GM21619 (cell line): ENCODE measurements around the gene LTBP4.

Experiments
- ATAC-seq: cut with Tn5 transposase; IDR thresholded peaks from one replicate; pipeline ENCODE4 v1.9.1; 2021; ENCODE audit not compliant: unreplicated experiment

The LTBP4 gene

DNA sequence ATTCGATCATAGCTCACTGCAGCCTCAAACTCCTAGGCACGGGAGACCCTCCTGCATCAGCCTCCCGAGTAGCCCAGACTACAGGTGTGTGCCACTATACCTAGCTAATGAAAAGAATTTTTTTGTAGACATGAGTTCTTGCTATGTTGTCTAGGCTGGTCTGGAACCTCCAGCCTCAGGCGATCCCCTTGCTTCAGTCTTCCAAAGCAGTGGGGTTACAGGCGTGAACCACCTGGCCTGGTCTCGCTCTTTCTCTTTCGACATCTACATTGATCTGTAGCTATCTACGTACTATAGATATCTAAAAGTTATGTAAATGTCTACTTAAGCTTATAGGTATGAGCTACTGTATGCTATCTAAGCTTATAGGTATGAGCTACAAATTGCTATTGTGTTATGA lies 56.9 kb downstream of the LTBP4 start:
- no peak for ATAC-seq

DNA sequence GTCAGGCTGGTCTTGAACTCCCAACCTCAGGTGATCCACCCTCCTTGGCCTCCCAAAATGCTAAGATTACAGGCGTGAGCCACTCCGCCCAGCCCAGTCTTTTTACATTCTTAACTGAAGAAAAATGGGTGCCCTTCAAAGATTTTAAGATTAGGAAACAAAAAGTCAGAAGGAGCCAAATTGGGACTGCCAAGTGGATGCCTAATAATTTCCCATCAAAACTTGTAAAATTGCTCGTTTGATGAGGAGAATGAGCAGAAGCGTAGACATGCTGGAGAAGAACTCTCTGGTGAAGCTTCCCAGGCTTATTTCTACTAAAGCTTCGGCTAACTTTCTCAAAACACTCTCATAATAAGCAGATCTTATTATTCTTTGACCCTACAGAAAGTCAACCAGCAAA lies 57.9 kb downstream of the LTBP4 start:
- ATAC-seq = no peak

DNA sequence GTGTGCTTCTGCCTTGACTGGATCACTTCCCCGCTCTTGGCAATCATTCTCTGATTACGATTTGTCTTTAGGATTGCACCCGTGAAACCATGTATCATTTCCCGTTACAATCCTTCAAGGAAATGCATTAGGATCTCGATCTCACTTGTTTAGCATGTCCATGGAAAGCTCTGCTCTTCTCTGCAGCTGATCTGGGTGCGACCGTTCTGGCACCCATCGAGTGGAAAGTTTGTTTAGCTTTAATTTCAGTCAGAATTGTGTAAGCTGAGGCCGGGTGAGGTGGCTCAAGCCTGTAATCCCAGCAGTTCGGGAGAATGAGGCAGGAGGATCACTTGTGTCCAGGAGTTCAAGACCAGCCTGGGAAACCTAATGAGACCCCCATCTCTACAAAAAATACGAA lies 58.4 kb downstream of the LTBP4 start:
- ATAC-seq = no peak

DNA sequence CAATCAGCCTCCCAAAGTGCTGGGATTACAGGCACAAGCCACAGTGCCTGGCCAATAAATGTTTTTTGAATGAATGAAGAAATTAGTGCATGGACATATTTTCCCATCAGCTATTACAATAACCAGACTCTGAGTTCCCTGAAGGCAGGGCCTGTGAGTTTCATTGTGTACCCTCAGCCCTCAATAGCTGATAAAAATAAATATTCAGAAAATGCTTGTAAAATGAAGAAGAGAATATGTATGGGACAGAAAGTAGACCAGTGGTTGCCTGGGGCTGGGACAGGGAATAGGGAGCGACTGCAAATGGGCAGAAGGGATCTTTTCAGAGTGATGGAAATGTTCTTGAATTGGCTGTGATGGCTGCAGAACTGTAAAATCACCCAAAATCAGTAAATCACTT lies 60.4 kb downstream of the LTBP4 start:
- no peak for ATAC-seq

DNA sequence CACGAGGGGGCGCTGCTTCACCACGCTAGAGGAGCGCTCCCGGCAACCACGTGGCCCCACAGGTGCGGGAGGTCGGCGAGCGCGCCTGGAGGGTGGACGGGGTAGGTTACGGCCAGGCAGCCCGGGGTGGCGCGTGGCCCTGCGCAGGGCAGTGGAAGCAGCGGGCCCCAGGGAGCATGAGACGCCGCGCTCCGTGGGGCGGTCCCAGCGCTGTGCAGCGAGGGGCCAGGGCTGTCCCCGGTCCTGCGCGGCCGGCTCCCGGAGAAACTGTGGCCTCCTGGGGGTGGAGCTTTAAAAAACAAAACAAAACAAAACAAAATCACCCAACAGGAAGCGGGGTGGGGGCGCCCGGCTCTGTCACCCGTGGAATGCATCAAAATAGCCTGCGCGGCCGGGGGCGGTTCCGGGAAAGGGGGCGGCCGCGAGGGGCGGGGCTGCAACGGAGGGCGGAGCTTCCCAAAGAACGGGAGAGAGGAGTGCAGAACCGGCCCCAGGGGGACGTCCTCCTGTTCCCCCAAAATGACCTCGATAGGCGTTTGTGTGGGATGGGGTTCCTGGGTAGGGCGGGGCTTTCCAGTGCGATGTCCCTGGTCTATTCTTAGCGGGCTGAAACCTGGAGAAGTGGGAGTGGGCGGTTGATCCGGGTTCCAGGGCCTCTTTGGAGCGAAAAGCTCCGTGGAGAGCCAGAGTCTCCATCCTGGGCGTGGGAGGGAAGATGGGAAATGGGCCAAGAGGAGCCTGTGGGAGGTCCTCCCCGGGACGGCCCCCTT lies 61.9 kb downstream of the LTBP4 start:
- ATAC-seq = no peak

DNA sequence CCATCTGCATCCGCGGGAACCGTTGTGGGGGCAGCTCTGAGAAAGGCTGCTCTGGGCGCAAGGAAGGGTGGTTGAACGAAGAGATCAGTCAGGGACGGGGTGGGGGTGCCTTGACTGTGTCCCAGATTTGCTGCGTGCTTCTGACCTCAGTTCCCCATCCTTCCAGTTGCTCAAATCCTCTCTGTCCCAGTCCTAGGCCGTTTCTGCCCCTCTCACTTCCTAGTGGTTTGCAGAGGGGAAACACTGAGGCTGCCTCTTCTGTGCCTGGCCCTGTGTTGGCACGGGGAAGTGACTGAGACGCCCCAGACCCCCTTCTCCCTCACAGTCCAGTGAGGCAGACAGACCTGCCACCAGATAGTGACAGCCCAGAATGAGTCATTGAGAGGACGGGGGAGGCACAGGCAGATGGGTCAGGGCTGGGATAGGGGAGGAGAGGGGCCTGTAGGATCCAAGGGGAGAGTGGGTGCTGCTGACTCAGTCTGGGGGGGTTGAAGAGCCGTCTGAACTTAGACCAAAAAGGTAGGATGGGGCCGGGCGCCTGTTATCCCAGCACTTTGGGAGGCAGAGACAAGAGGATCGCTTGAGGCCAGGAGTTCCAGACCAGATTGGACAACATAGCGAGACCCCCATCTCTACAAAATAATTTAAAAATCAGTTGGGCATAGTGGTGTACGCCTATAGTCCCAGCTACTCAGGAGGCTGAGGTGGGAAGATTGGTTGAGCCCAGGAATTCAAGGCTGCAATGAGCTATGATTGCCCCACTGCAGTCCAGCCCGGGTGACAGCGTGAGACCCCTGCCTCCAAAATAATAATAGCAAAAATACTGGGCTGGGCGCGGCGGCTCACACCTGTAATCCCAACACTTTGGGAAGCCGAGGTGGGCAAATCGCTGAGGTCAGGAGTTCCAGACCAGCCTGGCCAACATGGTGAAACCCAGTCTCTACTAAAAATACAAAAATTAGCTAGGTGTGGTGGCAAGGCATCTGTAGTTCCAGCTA lies 62.8 kb downstream of the LTBP4 start:
- ATAC-seq = no peak

DNA sequence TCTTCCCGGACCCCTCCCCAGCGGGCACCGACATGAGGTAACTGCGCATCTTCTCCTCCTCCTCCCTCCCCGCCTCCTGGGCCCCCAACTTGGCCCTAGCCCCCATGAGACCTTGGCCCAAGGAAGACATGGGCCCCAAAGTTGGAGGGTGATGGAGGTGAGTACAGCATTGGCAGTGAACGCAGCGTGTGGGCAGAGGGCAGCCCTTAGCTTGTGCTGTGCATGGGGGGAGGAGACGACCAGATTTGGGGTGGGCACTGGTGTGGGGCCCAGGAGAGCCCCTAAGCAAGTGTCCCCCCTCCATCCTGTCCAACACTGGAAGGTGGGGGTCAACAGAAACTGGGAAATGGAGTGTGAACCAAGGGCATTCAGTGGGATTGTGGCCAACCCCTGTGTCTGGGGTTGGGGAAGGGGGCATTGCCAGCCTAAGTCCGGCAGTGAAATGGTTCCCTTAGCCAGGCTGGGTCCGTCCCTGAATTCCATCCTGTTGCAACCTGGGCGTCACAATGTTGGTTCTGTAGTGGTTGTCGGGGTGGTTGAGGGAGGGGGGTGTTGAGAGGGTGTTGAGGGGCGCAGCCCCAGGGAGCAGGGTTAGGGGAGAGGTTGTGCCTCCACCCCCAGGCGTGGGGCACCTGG lies 65.8 kb downstream of the LTBP4 start:
- ATAC-seq = no peak

DNA sequence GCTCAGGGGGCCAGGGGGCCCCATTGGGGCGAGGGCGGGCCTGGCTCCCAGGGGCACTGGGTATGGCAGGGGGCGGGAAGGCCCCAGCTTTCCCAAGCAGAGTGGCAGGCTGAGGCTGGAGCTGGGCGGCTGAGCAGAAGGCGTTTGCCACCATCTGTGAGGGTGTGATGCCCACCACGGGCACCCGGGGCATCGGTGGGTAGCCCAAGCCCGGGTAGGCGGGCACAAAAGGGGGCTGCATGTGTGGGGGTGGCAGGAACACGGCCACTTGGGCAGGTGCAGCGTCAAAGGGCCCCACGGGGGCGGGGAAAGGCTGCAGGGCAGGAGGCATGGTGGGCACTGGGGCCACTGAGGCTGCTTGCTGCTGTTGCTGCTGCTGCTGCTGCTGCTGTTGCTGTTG lies 66.4 kb downstream of the LTBP4 start:
- no peak for ATAC-seq

DNA sequence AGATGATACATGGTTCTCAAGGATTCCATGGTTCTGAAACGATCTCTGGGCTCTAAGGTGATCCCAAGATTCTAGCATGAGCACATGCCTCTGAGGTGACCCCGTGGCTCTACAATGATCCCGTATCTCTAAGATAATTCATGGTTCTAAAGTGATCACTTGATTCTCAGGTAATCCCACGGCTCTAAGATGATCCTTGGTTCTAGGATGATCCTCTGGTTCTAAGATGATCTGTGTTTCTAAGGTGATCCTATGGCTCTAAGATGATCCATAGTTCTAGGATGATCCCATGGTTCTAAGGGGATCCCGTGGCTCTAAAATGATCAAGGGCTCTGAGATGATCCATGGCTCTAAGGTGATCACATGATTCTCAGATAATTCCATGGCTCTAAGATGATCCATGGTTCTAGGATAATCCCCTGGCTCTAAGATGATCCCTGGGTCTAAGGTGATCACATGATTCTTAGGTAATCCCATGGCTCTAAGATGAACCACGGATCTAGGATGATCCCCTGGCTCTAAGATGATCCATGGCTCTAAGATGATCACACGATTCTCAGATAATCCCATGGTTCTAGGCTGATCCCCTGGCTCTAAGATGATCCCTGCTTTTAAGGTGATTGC lies 67.9 kb downstream of the LTBP4 start:
- ATAC-seq = no peak

DNA sequence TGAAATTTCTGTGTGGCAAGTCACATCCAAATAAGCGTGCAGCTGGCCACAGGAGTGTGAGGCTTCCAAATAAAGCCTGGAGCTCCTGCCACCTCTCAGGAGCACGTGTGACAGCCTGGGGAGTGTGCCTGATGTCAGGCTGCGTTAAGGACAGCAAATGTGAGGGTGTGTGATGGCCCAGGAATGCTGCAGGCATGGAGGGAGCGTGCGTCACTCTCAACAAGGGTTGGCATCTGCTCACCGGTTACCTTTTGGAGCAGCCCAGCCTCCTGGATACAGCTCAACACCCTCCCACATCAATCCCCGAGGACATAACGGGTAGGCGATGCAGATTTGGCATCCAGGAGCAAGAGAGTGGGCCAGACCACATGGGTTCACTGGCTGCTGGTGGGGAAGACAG lies 70.2 kb downstream of the LTBP4 start:
- ATAC-seq = no peak

DNA sequence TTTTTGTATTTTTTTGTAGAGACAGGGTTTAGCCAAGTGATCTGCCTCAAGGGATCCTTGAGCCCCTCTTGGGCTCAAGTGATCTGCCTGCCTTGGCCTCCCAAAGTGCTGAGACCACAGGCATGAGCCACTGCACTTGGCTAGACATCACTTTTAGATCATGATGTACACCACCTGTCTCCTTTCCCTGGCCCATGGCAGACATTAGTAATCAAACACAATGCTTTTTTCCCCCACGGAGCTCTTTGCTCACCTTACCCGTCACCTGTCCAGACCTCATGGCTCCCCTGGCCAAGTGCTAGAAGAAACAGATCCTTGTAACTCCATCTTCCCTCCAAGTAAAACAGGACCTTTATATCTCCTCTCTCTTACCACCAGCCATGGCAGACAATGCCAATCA lies 70.9 kb downstream of the LTBP4 start:
- ATAC-seq = no peak

DNA sequence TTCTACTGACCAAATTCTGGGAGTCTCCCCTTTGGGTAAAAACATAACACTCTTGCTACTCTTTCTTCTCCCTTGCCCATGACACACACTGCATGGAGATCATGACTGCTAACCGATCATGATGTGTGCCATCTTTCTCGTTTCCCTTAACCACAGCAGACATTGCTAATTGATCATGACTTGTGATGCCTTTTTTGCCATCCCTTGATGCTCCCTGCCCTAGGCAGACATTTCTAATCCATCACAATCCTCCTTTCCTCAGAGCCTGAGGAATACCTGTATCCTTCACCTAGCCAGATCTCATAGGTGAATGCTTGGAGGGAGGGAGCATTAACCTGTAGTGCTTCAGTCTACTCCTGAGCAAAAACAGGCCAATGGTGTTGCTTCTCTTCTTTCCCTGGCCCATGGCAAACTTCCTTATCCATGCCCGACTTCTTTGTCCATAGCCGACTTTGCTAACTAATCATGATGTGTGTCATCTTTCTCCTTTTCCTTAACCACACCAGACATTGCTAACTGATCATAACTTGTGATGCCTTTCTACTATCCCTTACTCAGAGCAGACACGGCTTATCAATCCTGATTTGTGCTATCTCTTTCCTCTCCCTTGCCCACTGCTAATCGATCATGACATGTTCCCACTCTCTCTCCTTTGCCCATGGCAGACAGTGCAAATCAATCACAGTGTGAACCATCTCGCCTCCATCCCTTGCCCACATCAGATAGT lies 71.6 kb downstream of the LTBP4 start:
- no peak for ATAC-seq

DNA sequence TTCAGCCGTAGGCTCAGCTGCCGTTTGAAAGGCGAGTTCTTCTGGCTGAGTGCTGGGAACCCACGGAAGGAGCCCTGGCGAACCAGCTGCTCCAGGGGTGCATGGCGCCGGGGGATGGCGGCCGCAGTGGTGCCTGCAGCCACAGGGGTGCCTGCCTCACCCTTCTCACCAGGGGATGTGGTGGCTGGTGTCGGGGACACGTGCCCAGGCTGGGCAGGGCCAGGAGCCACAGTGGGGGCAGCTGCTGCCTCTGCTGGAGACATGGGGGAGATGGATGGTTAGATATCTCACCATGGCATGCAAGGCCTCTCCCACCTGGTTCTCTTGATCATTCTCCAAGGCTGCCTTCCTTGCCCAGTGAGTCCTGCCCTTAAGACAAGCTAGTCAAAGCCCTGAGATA lies 72.2 kb downstream of the LTBP4 start:
- ATAC-seq = no peak

DNA sequence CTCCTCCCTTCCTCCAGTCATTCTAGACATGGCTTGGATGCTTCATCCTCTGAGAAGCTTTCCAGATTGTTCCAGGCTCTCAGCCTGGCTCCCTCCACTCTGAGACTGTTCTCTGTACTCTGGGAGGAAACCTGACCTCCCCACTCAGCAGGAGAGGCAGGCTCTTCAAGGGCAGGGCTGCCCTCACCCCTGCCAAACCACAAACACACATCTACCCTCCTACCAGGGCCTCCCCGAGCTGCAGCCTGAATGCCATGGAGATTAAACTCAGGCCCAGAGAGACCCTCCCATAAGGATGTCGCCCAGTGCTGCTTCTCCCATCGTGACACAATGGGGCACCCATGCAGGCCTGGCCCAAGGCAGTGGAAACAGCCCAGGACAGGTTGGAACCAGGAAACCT lies 73.1 kb downstream of the LTBP4 start:
- ATAC-seq = no peak

DNA sequence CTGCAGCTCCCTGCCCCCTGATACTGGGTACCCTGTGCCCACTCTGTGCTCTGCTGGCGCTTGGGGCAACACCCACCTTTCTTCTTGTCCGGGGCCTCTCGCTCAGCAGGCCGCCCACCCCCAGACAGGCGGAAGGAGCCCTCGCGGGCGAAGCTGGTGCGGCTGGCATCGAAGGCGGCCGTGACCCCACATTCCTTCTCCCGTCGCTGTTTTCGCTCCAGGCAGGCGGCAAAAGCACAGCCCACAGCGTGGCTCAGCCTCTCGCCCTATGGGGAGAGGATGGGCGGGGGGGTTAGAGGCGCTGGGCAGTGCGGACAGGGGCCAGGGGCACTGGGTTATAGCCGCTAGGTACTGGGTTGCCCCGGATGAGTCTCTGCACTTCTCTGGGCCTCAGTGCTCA lies 76.0 kb downstream of the LTBP4 start:
- ATAC-seq = no peak
